ENCODE measurements around the gene MAP1B.

The MAP1B gene

DNA sequence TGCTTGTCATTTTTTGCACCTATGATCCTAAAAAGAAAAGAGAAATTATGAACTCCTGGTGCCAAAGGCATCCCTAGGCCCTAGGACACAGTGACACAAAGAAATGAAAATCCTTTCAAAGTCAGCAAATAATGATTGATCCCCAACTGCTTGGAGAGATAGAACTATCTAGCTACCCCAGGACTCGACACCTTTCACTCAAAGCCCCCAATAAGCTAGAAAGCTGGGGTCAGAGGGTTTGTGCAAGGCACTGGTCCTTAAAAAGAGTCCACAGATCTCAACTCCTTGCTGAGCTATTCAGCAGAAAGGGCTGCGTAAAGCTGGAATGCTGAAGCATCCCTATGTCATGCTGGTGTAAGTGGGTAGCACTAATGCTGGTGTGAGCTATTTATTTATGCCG, 31.8 kb upstream of the MAP1B start:
- intact Hi-C loops (cut with DNase I; ENCODE audit: low total_unique reads) = no loop called here
- H3K4me1 ChIP-seq = peaks cover 0 to 5% (median 0%) of the 10 kb centered on the region in 4 donors
- no peak overlapping the region for H3K4me3 ChIP-seq
- TF ChIP-seq, protein P1, sequence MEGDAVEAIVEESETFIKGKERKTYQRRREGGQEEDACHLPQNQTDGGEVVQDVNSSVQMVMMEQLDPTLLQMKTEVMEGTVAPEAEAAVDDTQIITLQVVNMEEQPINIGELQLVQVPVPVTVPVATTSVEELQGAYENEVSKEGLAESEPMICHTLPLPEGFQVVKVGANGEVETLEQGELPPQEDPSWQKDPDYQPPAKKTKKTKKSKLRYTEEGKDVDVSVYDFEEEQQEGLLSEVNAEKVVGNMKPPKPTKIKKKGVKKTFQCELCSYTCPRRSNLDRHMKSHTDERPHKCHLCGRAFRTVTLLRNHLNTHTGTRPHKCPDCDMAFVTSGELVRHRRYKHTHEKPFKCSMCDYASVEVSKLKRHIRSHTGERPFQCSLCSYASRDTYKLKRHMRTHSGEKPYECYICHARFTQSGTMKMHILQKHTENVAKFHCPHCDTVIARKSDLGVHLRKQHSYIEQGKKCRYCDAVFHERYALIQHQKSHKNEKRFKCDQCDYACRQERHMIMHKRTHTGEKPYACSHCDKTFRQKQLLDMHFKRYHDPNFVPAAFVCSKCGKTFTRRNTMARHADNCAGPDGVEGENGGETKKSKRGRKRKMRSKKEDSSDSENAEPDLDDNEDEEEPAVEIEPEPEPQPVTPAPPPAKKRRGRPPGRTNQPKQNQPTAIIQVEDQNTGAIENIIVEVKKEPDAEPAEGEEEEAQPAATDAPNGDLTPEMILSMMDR (IDR thresholded peaks at IDR 0.05) = no peak
- no peak overlapping the region for H3K27ac ChIP-seq
- H3K9me3 ChIP-seq = no peaks in the 10 kb centered on the region
- no peaks in the 10 kb centered on the region for H3K36me3 ChIP-seq
- no peak for DNase-seq
- no peaks in the 10 kb centered on the region for H3K27me3 ChIP-seq

DNA sequence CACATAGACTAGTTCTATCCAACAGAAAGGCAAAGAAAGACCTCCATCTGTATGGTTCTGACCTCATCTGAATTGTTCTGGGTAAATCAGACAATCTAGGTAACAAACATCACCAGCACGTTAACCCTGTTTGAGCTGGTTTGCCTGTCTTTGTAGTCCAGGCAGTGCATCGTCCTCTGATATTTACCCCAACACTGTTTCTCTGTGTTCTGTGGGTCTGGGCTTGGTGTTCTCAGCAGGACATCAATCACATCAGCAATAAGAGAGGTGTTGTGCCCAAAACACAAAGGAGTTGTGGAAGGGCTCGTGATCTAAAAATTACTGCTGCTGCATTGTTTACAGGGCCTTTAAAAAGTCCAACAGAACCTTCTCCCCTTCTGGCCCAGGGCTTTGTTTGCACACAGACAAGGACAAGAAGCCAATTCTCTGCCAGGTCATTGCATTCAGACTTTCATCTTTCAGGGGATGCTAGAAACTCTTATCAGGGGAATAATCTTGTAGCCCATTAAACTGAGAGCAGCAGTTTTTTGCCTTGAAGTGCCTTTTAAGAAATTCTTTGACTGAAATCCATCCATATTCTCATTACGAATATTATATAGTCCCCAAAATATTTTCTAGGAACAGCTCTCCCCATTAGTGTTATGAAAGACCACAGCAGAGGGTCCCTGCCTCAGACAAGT, 30.5 kb upstream of the MAP1B start:
- TF ChIP-seq, protein P1 (IDR thresholded peaks at IDR 0.05) = no peak
- intact Hi-C loops (cut with DNase I; ENCODE audit: low total_unique reads) = no loop called here
- no peak overlapping the region for H3K4me3 ChIP-seq
- no peaks in the 10 kb centered on the region for H3K27me3 ChIP-seq
- no peak overlapping the region for H3K27ac ChIP-seq
- H3K36me3 ChIP-seq = no peaks in the 10 kb centered on the region
- no peaks in the 10 kb centered on the region for H3K9me3 ChIP-seq
- DNase-seq = no peak
- peaks cover 0 to 5% (median 0%) of the 10 kb centered on the region in 4 donors for H3K4me1 ChIP-seq

DNA sequence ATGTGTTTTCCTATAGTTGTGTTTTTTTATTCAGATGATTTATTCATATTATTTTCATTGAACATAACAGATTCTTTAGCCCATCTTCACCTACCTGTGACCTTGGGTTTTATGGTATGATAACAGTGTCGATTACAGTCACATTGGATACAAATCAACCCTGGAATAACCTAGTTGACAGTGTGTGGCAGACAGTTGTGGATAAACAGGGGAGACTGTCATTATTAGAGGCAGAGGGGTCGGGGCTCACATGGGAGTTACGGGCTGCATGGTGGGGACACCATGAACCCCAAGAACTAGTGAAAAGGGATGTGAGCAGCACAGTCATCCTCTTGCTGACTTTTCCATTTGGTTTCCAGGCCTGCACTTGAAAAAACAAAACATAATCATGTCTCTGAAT, 29.9 kb upstream of the MAP1B start:
- Histone ChIP-seq H3K27me3 (no peaks in the 10 kb centered on the region), H3K27ac (no peak overlapping the region), H3K4me1 (peaks cover 0 to 5% (median 0%) of the 10 kb centered on the region in 4 donors), H3K4me3 (no peak overlapping the region), H3K9me3 (no peaks in the 10 kb centered on the region), H3K36me3 (no peaks in the 10 kb centered on the region)
- TF ChIP-seq, protein P1 (IDR thresholded peaks at IDR 0.05) = no peak
- intact Hi-C loops (cut with DNase I; ENCODE audit: low total_unique reads) = no loop called here
- no peak for DNase-seq

DNA sequence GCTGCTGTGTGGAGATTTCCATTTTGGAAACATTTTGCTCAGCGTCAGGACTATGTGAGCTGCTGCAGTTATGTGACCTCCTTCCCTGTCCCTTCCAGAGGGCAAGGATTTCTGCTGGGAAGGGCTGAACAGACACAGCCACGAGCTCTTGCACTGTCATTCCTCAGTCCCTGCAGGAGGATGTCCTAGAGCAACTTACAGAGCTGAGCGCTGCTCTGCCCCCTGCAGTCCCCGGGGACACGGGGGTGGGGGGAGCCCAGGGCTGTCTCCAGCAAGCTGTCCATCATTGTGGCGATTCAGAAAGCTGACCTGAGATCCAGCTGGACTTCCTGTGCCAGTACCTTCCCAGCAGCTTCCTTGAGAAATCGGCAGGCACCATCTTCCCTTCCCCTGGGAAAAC, 28.0 kb upstream of the MAP1B start:
- Histone ChIP-seq H3K27ac (no peak overlapping the region), H3K36me3 (no peaks in the 10 kb centered on the region), H3K9me3 (no peaks in the 10 kb centered on the region), H3K4me3 (no peak overlapping the region), H3K27me3 (no peaks in the 10 kb centered on the region), H3K4me1 (peaks cover 0 to 8% (median under 1%) of the 10 kb centered on the region in 4 donors)
- TF ChIP-seq, protein P1 (IDR thresholded peaks at IDR 0.05) = no peak
- DNase-seq = no peak
- intact Hi-C loops (cut with DNase I; ENCODE audit: low total_unique reads) = no loop called here

DNA sequence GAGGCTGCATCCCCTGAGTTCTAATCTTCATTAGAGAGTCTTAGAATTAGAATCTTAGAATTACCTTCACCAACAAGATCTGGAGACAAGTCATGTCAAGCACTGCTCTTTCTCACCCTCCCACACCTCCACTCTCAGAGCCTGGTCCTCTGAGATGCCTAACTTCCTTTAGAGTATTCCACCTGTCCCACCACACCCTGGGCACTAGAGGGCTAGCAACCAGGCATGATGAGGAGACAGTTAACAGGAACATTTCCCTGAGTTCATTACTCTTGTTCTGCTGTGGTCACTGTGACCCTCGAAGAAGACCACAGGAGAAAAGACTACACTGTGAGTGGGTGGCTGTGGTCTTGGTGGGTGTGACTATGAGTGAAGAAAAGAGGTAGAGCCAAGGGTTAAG, 25.2 kb upstream of the MAP1B start:
- no peak overlapping the region for H3K27ac ChIP-seq

More for the DNA sequence above, 25.2 kb upstream of the MAP1B start:
- intact Hi-C loops (cut with DNase I; ENCODE audit: low total_unique reads) = no loop called here
- H3K9me3 ChIP-seq = no peaks in the 10 kb centered on the region
- no peak for DNase-seq
- TF ChIP-seq, protein P1 (IDR thresholded peaks at IDR 0.05) = no peak
- H3K4me1 ChIP-seq = peaks cover 0 to 18% (median 3%) of the 10 kb centered on the region in 4 donors
- H3K36me3 ChIP-seq = no peaks in the 10 kb centered on the region
- H3K27me3 ChIP-seq = no peaks in the 10 kb centered on the region
- H3K4me3 ChIP-seq = no peak overlapping the region
